Cerebellar cortex (tissue), 1 donor: ENCODE results near the gene EPM2A.

Experiments
- DNase-seq: peaks from one replicate; pipeline ENCODE4 v3.0.0-alpha.2; 2015; ENCODE audit warnings: low spot score

Gene EPM2A

GRCh38 chr6:145602726-145603326, 132.5 kb downstream of the EPM2A start:
- DNase-seq: peak; percentile 2

GRCh38 chr6:145601397-145601796, 133.9 kb downstream of the EPM2A start:
- DNase-seq: no peak

GRCh38 chr6:145600299-145600698, 135.0 kb downstream of the EPM2A start:
- no peak for DNase-seq

GRCh38 chr6:145588981-145589380, 146.3 kb downstream of the EPM2A start:
- DNase-seq: no peak

DNA sequence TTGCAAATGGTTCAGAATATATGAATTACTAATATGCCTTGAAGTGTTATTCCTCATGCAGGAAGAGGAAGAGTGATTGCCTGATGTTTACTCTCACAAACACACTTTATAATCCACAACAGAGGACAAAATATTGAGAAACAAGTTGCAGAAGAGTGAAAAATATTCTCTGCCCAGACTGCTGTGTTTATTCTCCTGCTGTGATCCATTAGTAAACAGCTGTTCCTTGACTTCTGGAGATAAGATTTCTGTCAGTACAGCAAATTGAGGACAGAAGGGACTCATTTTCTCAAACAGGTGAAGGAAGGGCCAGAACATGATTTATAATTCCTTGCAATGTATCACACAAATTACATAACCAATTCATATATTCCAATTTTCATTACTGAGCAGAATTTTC, 148.0 kb downstream of the EPM2A start:
- DNase-seq: no peak

- DNase-seq: no peak
These were observed 151.6 kb downstream of the EPM2A start for GRCh38 chr6:145583753-145584152.
